A549 (cell line): Measurements from ENCODE around the gene TECPR2. TPM values are rescaled to one million over a fixed set of nuclear protein-coding genes. Genes with fewer than 3 reads are reported as not detected.

Experiments
- ATAC-seq, 2 experiments: fragments of 200-7000 bp in 1 of 2; fragments of >200 bp in 1 of 2; cut with Nextera tagmentation in 1 of 2; cut with Tn5 transposase in 1 of 2; 3 replicates each; pipeline versions ENCODE4 v1.8.0 to v1.9.1; 2018 to 2020; ENCODE audit warnings: mild to moderate bottlenecking in 1 of 2, moderate library complexity in 1 of 2
- CTCF ChIA-PET: fragments of 300-600 bp; sonication (Branson Sonifier 250); formaldehyde crosslinking; extraction: SDS; loops from one replicate; lab custom pipeline; 2021; ENCODE audit warnings: antibody characterized with exemption, inconsistent platforms; lab: Yijun Ruan, JAX
- POLR2A ChIA-PET: fragments of 350-600 bp; formaldehyde crosslinking; extraction: SDS; loops from one replicate; lab custom pipeline; 2021; ENCODE audit warnings: antibody characterized with exemption, inconsistent platforms; lab: Yijun Ruan, JAX
- DNase-seq, 2 experiments: peaks; one replicate each; pipeline versions ENCODE4 v3.0.0 to v3.0.0-alpha.2; 2011 to 2016; ENCODE audit warnings: low read depth in 1 of 2, low spot score in 1 of 2
- FAIRE-seq: peaks from 2 replicates; lab custom pipeline; 2011; peaks lifted over from hg19 to GRCh38; lab: Jason Lieb, UNC
- H3K27ac ChIP-seq, 2 experiments: fragments of >200 bp; sonication (Bioruptor Twin); formaldehyde crosslinking; 3 replicates each; pipeline ENCODE4 v1.5.1; 2016 to 2017
- H3K4me1 ChIP-seq: fragments of >200 bp; sonication (Bioruptor Twin); formaldehyde crosslinking; 3 replicates; pipeline ENCODE4 v1.6.1; 2016
- H3K4me2 ChIP-seq: fragments of >200 bp; sonication (Bioruptor Twin); formaldehyde crosslinking; 3 replicates; pipeline ENCODE4 v1.6.1; 2016
- H3K4me3 ChIP-seq: fragments of >200 bp; sonication (Bioruptor Twin); formaldehyde crosslinking; 3 replicates; pipeline ENCODE4 v1.5.1; 2016
- H3K9me3 ChIP-seq: fragments of >200 bp; sonication (Bioruptor Twin); formaldehyde crosslinking; 3 replicates; pipeline ENCODE4 v1.6.1; 2016
- BHLHE40 ChIP-seq: IDR thresholded peaks from 2 replicates; pipeline ENCODE4 v1.6.1; 2012; ENCODE audit warnings: low read depth, low read length, inconsistent platforms
- CEBPB ChIP-seq, 2 experiments: fragments of >200 bp in 1 of 2; sonication (Bioruptor Twin) in 1 of 2; formaldehyde crosslinking in 1 of 2; IDR thresholded peaks; 2 replicates each; pipeline ENCODE4 v1.6.1; 2012 to 2016
- CHD4 ChIP-seq: fragments of 200-600 bp; sonication (generic); IDR thresholded peaks from 2 replicates; pipeline ENCODE4 v1.6.1; 2016; ENCODE audit warnings: antibody characterized with exemption, mild to moderate bottlenecking, borderline replicate concordance
- EHF ChIP-seq: fragments of 250-450 bp; sonication (Bioruptor Pico); IDR thresholded peaks from 2 replicates; pipeline ENCODE4 v1.5.0; 2020; ENCODE audit warnings: mild to moderate bottlenecking
- EP300 ChIP-seq, 2 experiments: fragments of >200 bp; sonication (Bioruptor Twin); formaldehyde crosslinking; IDR thresholded peaks; 2 replicates in 1 of 2; 3 replicates in 1 of 2; pipeline ENCODE4 v1.6.1; 2016 to 2017
- FOSB ChIP-seq: fragments of 250-450 bp; sonication (Bioruptor Pico); IDR thresholded peaks from 2 replicates; pipeline ENCODE4 v1.5.0; 2020; ENCODE audit warnings: mild to moderate bottlenecking, moderate library complexity
- FOXS1 ChIP-seq: fragments of 250-450 bp; sonication (Bioruptor Pico); IDR thresholded peaks from 2 replicates; pipeline ENCODE4 v1.5.0; 2020; ENCODE audit warnings: mild to moderate bottlenecking, moderate library complexity
- GATA3 ChIP-seq: IDR thresholded peaks from 2 replicates; pipeline ENCODE4 v1.6.1; 2012; ENCODE audit warnings: borderline replicate concordance
- HDAC2 ChIP-seq: fragments of 200-600 bp; sonication (generic); IDR thresholded peaks from 2 replicates; pipeline ENCODE4 v1.6.1; 2016
- HEYL ChIP-seq: fragments of 250-450 bp; sonication (Bioruptor Pico); IDR thresholded peaks from 2 replicates; pipeline ENCODE4 v1.8.0; 2021; ENCODE audit warnings: mild to moderate bottlenecking, moderate library complexity
- HOXA7 ChIP-seq: fragments of 250-450 bp; sonication (Bioruptor Pico); IDR thresholded peaks from 2 replicates; pipeline ENCODE4 v1.5.0; 2020; ENCODE audit warnings: mild to moderate bottlenecking, moderate library complexity
- JUN ChIP-seq, 2 experiments: fragments of >200 bp; sonication (Bioruptor Twin); formaldehyde crosslinking; IDR thresholded peaks; 2 replicates in 1 of 2; 3 replicates in 1 of 2; pipeline ENCODE4 v1.6.1; 2016 to 2017
- KDM5A ChIP-seq: fragments of 200-600 bp; sonication (generic); IDR thresholded peaks from 2 replicates; pipeline ENCODE4 v1.6.1; 2016; ENCODE audit warnings: antibody characterized with exemption, mild to moderate bottlenecking
- MAFK ChIP-seq: fragments of 450-650 bp; IDR thresholded peaks from 2 replicates; pipeline ENCODE4 v1.6.1; 2014; ENCODE audit not compliant: partially characterized antibody
- MAZ ChIP-seq: fragments of 150-350 bp; IDR thresholded peaks from 2 replicates; pipeline ENCODE4 v1.6.1; 2014; ENCODE audit warnings: antibody characterized with exemption, low read depth, low read length, borderline replicate concordance
- NFE2L2 ChIP-seq: fragments of 150-350 bp; conservative IDR thresholded peaks from 2 replicates; pipeline ENCODE4 v1.6.1; 2014; ENCODE audit warnings: low read length
- PHF8 ChIP-seq: fragments of 200-600 bp; sonication (generic); IDR thresholded peaks from 2 replicates; pipeline ENCODE4 v1.6.1; 2016; ENCODE audit warnings: low read depth, mild to moderate bottlenecking, antibody characterized with exemption, moderate library complexity, borderline replicate concordance
- RAD21 ChIP-seq, 2 experiments: fragments of >200 bp in 1 of 2; sonication (Bioruptor Twin) in 1 of 2; formaldehyde crosslinking in 1 of 2; IDR thresholded peaks in 1 of 2; conservative IDR thresholded peaks in 1 of 2; 2 replicates in 1 of 2; 3 replicates in 1 of 2; pipeline ENCODE4 v1.6.1; 2012 to 2018; ENCODE audit warnings: inconsistent platforms in 1 of 2
- RARB ChIP-seq: fragments of 250-450 bp; sonication (Bioruptor Pico); IDR thresholded peaks from 2 replicates; pipeline ENCODE4 v1.8.0; 2021; ENCODE audit warnings: mild to moderate bottlenecking, moderate library complexity
- RCOR1 ChIP-seq: fragments of 150-350 bp; IDR thresholded peaks from 2 replicates; pipeline ENCODE4 v1.6.1; 2014; ENCODE audit warnings: antibody characterized with exemption, low read length, low read depth
- RFX5 ChIP-seq: fragments of 450-650 bp; IDR thresholded peaks from 2 replicates; pipeline ENCODE4 v1.7.1; 2014; ENCODE audit warnings: antibody characterized with exemption, mild to moderate bottlenecking, moderate library complexity
- RNF2 ChIP-seq: fragments of 200-600 bp; sonication (generic); IDR thresholded peaks from 2 replicates; pipeline ENCODE4 v1.6.1; 2016; ENCODE audit warnings: low read depth, mild to moderate bottlenecking, antibody characterized with exemption, moderate library complexity, borderline replicate concordance
- SMC3 ChIP-seq: fragments of >200 bp; sonication (Bioruptor Twin); formaldehyde crosslinking; IDR thresholded peaks from 3 replicates; pipeline ENCODE4 v1.6.1; 2018; ENCODE audit warnings: inconsistent platforms
- SREBF2 ChIP-seq: fragments of 450-650 bp; IDR thresholded peaks from 2 replicates; pipeline ENCODE4 v1.6.1; 2014; ENCODE audit warnings: mild to moderate bottlenecking, moderate library complexity
- TFCP2L1 ChIP-seq: fragments of 250-450 bp; sonication (Bioruptor Pico); IDR thresholded peaks from 2 replicates; pipeline ENCODE4 v1.5.0; 2021; ENCODE audit warnings: mild to moderate bottlenecking
- ZC3H11A ChIP-seq: fragments of 450-650 bp; IDR thresholded peaks from 2 replicates; pipeline ENCODE4 v1.6.1; 2014; ENCODE audit warnings: antibody characterized with exemption, mild to moderate bottlenecking
- WGBS: methylation state at CpG from one replicate; pipeline ENCODE4 v1.1.6; 2017; ENCODE audit errors: missing lambda C conversion rate; 5-methylcytosine and 5-hydroxymethylcytosine counted together
- polyA plus RNA-seq, 4 experiments: library from polyadenylated mRNA; depleted of rRNA in 3 of 4; stranded (reverse); fragments of >200 nt; fragmentation: RNase III in 1 of 4; extraction: RNeasy Plus Mini Kit Qiagen cat#74134 plus additional on column Dnase treatment in 1 of 4; gene quantifications; 2 replicates in 3 of 4; 3 replicates in 1 of 4; pipeline ENCODE4 v1.2.3, GENCODE V29; 2011 to 2017
- TF ChIP-seq, protein P1 (sequence below): fragments of >200 bp; sonication (Bioruptor Twin); formaldehyde crosslinking; IDR thresholded peaks from 2 replicates; pipeline ENCODE4 v1.6.1; 2016
- TF ChIP-seq, protein P2 (sequence below): fragments of 200-600 bp; sonication (generic); IDR thresholded peaks from 2 replicates; pipeline ENCODE4 v1.6.1; 2016; ENCODE audit warnings: antibody characterized with exemption, mild to moderate bottlenecking, moderate library complexity
- TF ChIP-seq, protein P3 (sequence below): fragments of >200 bp; sonication (Bioruptor Twin); formaldehyde crosslinking; IDR thresholded peaks from 3 replicates; pipeline ENCODE4 v1.5.1; 2016
- TF ChIP-seq, protein P4 (sequence below): fragments of 250-450 bp; sonication (Bioruptor Pico); IDR thresholded peaks from 2 replicates; pipeline ENCODE4 v1.5.0; 2020; ENCODE audit warnings: low read depth, mild to moderate bottlenecking, moderate library complexity

The TECPR2 gene
- polyA plus RNA-seq, 2 of the 4 experiments (the other 2 are of a cell fraction), result 5.9 to 7.6 TPM

DNA sequence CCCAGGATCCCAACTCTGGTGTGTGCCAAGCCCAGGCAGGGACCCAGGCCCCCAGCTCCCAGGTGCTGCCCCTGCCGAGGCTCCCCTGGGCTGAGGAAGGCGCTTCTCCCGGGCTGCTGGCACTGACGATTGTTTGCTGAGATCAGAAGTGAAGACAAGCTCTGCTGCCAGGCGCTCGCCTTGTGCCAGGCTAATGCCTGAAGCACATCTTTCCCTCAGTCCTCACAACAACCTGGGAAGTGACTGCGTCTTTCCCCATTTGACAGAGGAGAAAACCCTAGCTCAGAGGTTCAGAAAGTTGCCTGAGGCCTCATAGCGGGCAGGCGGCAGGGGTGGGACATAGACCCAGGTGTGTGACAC lies 110.0 kb downstream of the TECPR2 start:
- POLR2A ChIA-PET, result no interaction called here
- TF ChIP-seq RARB, result no peak
- no peak for TF ChIP-seq BHLHE40
- no peak for TF ChIP-seq HEYL (CRISPR knock-in tag)
- no peak for TF ChIP-seq EHF (CRISPR knock-in tag)
- TF ChIP-seq CEBPB (IDR thresholded peaks at IDR 0.05), result no peak
- TF ChIP-seq SREBF2, result no peak
- no peak for TF ChIP-seq RAD21 (conservative IDR thresholded peaks at IDR 0.05 in 1 of 2, IDR thresholded peaks at IDR 0.05 in 1 of 2)
- TF ChIP-seq, protein P1, sequence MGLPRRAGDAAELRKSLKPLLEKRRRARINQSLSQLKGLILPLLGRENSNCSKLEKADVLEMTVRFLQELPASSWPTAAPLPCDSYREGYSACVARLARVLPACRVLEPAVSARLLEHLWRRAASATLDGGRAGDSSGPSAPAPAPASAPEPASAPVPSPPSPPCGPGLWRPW, result no peak
- no peak for TF ChIP-seq KDM5A
- TF ChIP-seq FOSB, result no peak
- TF ChIP-seq, protein P2, sequence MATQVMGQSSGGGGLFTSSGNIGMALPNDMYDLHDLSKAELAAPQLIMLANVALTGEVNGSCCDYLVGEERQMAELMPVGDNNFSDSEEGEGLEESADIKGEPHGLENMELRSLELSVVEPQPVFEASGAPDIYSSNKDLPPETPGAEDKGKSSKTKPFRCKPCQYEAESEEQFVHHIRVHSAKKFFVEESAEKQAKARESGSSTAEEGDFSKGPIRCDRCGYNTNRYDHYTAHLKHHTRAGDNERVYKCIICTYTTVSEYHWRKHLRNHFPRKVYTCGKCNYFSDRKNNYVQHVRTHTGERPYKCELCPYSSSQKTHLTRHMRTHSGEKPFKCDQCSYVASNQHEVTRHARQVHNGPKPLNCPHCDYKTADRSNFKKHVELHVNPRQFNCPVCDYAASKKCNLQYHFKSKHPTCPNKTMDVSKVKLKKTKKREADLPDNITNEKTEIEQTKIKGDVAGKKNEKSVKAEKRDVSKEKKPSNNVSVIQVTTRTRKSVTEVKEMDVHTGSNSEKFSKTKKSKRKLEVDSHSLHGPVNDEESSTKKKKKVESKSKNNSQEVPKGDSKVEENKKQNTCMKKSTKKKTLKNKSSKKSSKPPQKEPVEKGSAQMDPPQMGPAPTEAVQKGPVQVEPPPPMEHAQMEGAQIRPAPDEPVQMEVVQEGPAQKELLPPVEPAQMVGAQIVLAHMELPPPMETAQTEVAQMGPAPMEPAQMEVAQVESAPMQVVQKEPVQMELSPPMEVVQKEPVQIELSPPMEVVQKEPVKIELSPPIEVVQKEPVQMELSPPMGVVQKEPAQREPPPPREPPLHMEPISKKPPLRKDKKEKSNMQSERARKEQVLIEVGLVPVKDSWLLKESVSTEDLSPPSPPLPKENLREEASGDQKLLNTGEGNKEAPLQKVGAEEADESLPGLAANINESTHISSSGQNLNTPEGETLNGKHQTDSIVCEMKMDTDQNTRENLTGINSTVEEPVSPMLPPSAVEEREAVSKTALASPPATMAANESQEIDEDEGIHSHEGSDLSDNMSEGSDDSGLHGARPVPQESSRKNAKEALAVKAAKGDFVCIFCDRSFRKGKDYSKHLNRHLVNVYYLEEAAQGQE, result no peak
- no peak for TF ChIP-seq RFX5
- no peak for TF ChIP-seq MAZ
- no peak for TF ChIP-seq RNF2

DNA sequence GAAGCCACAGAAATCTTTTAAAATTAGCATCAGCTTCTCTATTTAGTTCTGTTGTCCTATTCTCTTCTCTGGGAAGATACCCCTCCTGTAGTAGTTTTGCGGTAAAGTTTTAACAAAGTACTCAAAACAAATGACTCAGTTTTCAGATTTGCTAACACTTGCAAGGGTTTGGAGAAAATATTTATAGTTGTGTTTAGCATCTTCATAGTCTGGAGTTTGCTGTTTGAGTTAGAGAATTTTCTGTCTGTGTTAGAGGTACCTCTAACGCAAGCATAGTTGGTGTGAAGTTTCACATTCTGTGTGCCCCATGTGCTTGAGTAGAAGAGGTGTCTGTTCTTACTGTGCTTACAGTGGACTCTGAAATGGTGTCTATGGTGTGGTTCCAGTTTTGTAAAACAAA lies 110.8 kb downstream of the TECPR2 start:
- Histone ChIP-seq H3K27ac (no peak overlapping the region), H3K9me3 (no peaks in the 10 kb centered on the region), H3K4me3 (no peak overlapping the region), H3K4me2 (no peak overlapping the region), H3K4me1 (no peaks in the 10 kb centered on the region)
- FAIRE-seq (no peak), DNase-seq (no peak), ATAC-seq (no peak)
- WGBS, result 94% methylated on average over 2 of the region's 2 CpGs
- CTCF ChIA-PET, result interaction anchor here (1.5 kb wide), 1 partner anchor 51 kb away, joined by 3 read pairs; no protein-coding TSS in a partner anchor
- TF ChIP-seq, protein P3, sequence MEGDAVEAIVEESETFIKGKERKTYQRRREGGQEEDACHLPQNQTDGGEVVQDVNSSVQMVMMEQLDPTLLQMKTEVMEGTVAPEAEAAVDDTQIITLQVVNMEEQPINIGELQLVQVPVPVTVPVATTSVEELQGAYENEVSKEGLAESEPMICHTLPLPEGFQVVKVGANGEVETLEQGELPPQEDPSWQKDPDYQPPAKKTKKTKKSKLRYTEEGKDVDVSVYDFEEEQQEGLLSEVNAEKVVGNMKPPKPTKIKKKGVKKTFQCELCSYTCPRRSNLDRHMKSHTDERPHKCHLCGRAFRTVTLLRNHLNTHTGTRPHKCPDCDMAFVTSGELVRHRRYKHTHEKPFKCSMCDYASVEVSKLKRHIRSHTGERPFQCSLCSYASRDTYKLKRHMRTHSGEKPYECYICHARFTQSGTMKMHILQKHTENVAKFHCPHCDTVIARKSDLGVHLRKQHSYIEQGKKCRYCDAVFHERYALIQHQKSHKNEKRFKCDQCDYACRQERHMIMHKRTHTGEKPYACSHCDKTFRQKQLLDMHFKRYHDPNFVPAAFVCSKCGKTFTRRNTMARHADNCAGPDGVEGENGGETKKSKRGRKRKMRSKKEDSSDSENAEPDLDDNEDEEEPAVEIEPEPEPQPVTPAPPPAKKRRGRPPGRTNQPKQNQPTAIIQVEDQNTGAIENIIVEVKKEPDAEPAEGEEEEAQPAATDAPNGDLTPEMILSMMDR, result no peak
- TF ChIP-seq EP300 (IDR thresholded peaks at IDR 0.05) (no peak), SMC3 (no peak)
- POLR2A ChIA-PET, result no interaction called here

More for the DNA sequence above, 110.0 kb downstream of the TECPR2 start:
- no peak overlapping the region for H3K4me2 ChIP-seq
- H3K9me3 ChIP-seq, result 0 out of 3 replicates have a peak, but pooled peaks cover 3% of the 10 kb centered on the region
- no peak for DNase-seq
- no peak for ATAC-seq
- H3K4me1 ChIP-seq, result no peaks in the 10 kb centered on the region
- CTCF ChIA-PET, result interaction anchor here (1.5 kb wide), 1 partner anchor 51 kb away, joined by 3 read pairs; no protein-coding TSS in a partner anchor
- no peak overlapping the region for H3K4me3 ChIP-seq
- H3K27ac ChIP-seq, result no peak overlapping the region
- 95% methylated on average over 9 of the region's 9 CpGs for WGBS
- FAIRE-seq, result no peak

DNA sequence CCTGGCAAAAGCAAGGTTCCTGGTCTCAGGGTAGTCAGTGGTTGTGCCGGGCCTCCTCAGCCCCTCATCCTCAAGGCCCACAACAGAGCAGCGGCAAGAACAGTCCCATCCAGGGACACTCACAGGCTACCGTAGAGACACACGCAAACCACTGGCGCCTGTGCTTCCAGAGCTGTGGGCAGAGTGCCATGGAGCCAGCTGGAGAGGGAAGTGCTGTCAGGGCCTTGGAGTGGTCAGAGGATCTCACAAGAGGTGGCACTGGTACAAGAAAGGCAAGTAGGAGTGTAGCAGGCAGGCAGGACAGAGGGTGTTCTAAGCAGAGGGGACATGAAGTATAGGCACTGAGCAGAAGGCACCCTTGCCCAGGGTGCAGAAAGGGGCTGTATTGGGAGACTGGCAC lies 112.2 kb downstream of the TECPR2 start:
- ATAC-seq, result no peak
- DNase-seq, result no peak
- no peak overlapping the region for H3K27ac ChIP-seq
- H3K9me3 ChIP-seq, result no peaks in the 10 kb centered on the region
- POLR2A ChIA-PET, result no interaction called here
- no peaks in the 10 kb centered on the region for H3K4me1 ChIP-seq
- no peak for FAIRE-seq
- CTCF ChIA-PET, result interaction anchor here (0.5 to 1.5 kb wide), 2 partner anchors 11 to 132 kb away, joined by 3 read pairs; no protein-coding TSS in a partner anchor
- H3K4me3 ChIP-seq, result no peak overlapping the region
- 100% methylated on average over 3 of the region's 5 CpGs for WGBS
- no peak overlapping the region for H3K4me2 ChIP-seq
- no peak for TF ChIP-seq GATA3
- no peak for TF ChIP-seq JUN (IDR thresholded peaks at IDR 0.05)
- no peak for TF ChIP-seq PHF8
- no peak for TF ChIP-seq MAFK
- no peak for TF ChIP-seq RFX5
- TF ChIP-seq HDAC2, result no peak
- no peak for TF ChIP-seq HOXA7 (CRISPR knock-in tag)
- TF ChIP-seq RCOR1, result no peak
- TF ChIP-seq, protein P4, sequence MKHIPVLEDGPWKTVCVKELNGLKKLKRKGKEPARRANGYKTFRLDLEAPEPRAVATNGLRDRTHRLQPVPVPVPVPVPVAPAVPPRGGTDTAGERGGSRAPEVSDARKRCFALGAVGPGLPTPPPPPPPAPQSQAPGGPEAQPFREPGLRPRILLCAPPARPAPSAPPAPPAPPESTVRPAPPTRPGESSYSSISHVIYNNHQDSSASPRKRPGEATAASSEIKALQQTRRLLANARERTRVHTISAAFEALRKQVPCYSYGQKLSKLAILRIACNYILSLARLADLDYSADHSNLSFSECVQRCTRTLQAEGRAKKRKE, result no peak
- TF ChIP-seq TFCP2L1 (CRISPR knock-in tag), result no peak
- TF ChIP-seq CEBPB (IDR thresholded peaks at IDR 0.05), result no peak
- no peak for TF ChIP-seq MAZ
- TF ChIP-seq ZC3H11A, result no peak
- no peak for TF ChIP-seq NFE2L2
- no peak for TF ChIP-seq CHD4
- no peak for TF ChIP-seq FOXS1 (CRISPR knock-in tag)
